Naive thymus-derived CD4-positive, alpha-beta T cell (primary cell): ENCODE measurements around the gene RELT. TPM values are rescaled to one million over a fixed set of nuclear protein-coding genes. Genes with fewer than 3 reads are reported as not detected.

Experiments
- ATAC-seq: fragments of 150-1000 bp; cut with Tn5 transposase; 2 replicates; pipeline ENCODE4 v1.10.0; 2021; ENCODE audit warnings: mild to moderate bottlenecking, moderate library complexity
- CTCF ChIA-PET: fragments of 350-600 bp; sonication (Branson Sonifier 250); formaldehyde crosslinking; loops from one replicate; lab custom pipeline; 2021; ENCODE audit warnings: antibody characterized with exemption; lab: Charles Lee
- POLR2A ChIA-PET: fragments of 350-600 bp; sonication (Branson Sonifier 250); formaldehyde crosslinking; loops from one replicate; lab custom pipeline; 2021; ENCODE audit warnings: antibody characterized with exemption, inconsistent platforms; lab: Charles Lee
- DNase-seq, 9 donors: peaks; one replicate each; pipeline versions ENCODE4 v3.0.0 to v3.0.0-alpha.2; 2020 to 2022; ENCODE audit warnings: mixed read lengths in 1 of 9
- H3K27ac ChIP-seq: one replicate; pipeline ENCODE4 v1.7.0; 2013; ENCODE audit warnings: mild to moderate bottlenecking, low read depth, low read length, moderate library complexity
- H3K27me3 ChIP-seq, 2 donors: one replicate each; pipeline ENCODE4 v1.7.0; 2013; ENCODE audit warnings: low read length in 2 of 2, mild to moderate bottlenecking in 2 of 2, moderate library complexity in 2 of 2; ENCODE audit not compliant: control insufficient read depth in 2 of 2, insufficient read depth in 2 of 2
- H3K36me3 ChIP-seq, 3 experiments: 1 replicate in 2 of 3; 2 replicates in 1 of 3; pipeline ENCODE4 v1.7.0; 2013; ENCODE audit warnings: low read length in 3 of 3, mild to moderate bottlenecking in 3 of 3, moderate library complexity in 1 of 3; ENCODE audit not compliant: insufficient read depth in 3 of 3, control insufficient read depth in 2 of 3
- H3K4me1 ChIP-seq, 2 donors: one replicate each; pipeline ENCODE4 v1.7.0; 2013; ENCODE audit warnings: low read length in 2 of 2, mild to moderate bottlenecking in 2 of 2, moderate library complexity in 1 of 2; ENCODE audit not compliant: control insufficient read depth in 2 of 2, insufficient read depth in 2 of 2
- H3K4me3 ChIP-seq: 2 replicates; pipeline ENCODE4 v1.7.0; 2013; ENCODE audit warnings: mild to moderate bottlenecking, low read length
- H3K9me3 ChIP-seq, 3 experiments: 1 replicate in 2 of 3; 2 replicates in 1 of 3; pipeline ENCODE4 v1.7.0; 2013; ENCODE audit warnings: low read length in 3 of 3; ENCODE audit not compliant: control insufficient read depth in 2 of 3
- H3K27ac Mint-ChIP-seq, 9 donors: one replicate each; pipeline ENCODE4 v1.8.0; 2020 to 2022; ENCODE audit warnings: mixed read lengths in 9 of 9, mild to moderate bottlenecking in 8 of 9, moderate library complexity in 5 of 9, inconsistent platforms in 2 of 9
- H3K27me3 Mint-ChIP-seq, 5 donors: one replicate each; pipeline ENCODE4 v1.8.0; 2021 to 2022; ENCODE audit warnings: mixed read lengths in 5 of 5, mild to moderate bottlenecking in 1 of 5
- H3K36me3 Mint-ChIP-seq, 5 donors: one replicate each; pipeline ENCODE4 v1.8.0; 2020 to 2022; ENCODE audit warnings: mixed read lengths in 5 of 5, mild to moderate bottlenecking in 3 of 5, inconsistent platforms in 1 of 5
- H3K4me1 Mint-ChIP-seq, 7 donors: one replicate each; pipeline ENCODE4 v1.8.0; 2020 to 2022; ENCODE audit warnings: mixed read lengths in 7 of 7, mild to moderate bottlenecking in 3 of 7, inconsistent platforms in 1 of 7
- H3K4me3 Mint-ChIP-seq, 10 donors: one replicate each; pipeline ENCODE4 v1.8.0; 2020 to 2022; ENCODE audit warnings: mild to moderate bottlenecking in 10 of 10, mixed read lengths in 10 of 10, moderate library complexity in 6 of 10, inconsistent platforms in 2 of 10
- H3K9me3 Mint-ChIP-seq, 11 donors: one replicate each; pipeline ENCODE4 v1.8.0; 2020 to 2022; ENCODE audit warnings: mixed read lengths in 11 of 11, mild to moderate bottlenecking in 4 of 11, inconsistent platforms in 1 of 11, moderate library complexity in 1 of 11
- intact Hi-C, 2 donors: fragments of 100-400 bp; cut with micrococcal nuclease; formaldehyde crosslinking; loops; one replicate each; pipeline ENCODE4 v1.15.1; 2023
- polyA plus RNA-seq, 2 donors: library from polyadenylated mRNA; unstranded; fragments of 300-500 nt; fragmentation: Illumina TruSeq; gene quantifications; one replicate each; pipeline ENCODE4 v1.2.3, GENCODE V29; 2021
- total RNA-seq, 6 experiments: library from RNA in 5 of 6; stranded (reverse) in 5 of 6; gene quantifications; 1 replicate in 5 of 6; 2 replicates in 1 of 6; pipeline ENCODE4 v1.2.3 and lab custom pipeline; 2021 to 2026

The RELT gene
- total and polyA plus RNA-seq, 7 experiments from 2014 or later, result 2.0 to 275 (median 12.0) TPM

DNA sequence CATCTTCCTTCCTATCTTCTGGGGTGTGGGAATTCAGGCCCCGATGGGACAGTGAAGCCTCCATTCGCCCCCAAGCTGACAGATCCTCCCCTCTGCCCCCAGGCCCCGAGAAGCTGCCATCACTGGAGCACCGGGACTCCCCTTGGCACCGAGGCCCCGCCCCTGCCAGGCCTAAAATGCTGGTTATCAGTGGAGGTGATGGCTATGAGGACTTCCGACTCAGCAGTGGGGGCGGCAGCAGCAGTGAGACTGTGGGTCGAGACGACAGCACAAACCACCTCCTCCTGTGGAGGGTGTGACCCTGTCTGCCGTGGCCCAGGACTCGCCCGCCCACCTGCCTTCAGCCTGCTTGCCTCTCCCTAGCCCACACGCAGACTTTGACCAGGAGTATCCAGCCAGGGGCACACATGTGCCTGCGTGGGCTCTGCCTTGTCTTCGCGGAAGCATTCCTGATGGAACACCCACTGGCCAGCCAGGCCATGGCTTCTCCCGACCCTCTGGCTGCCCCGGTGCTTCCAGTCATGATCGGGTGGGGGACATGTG is 8.6 kb upstream of the RELT start:
- Mint-ChIP-seq H3K27ac (peak overlapping the region; percentile 88 to 100 (median 98)), H3K9me3 (peaks cover 0 to 5% (median 0%) of the 10 kb centered on the region in 11 donors), H3K4me1 (peaks cover 15 to 39% (median 24%) of the 10 kb centered on the region in 7 donors), H3K4me3 (peak overlapping the region in 5 of 10 donors; percentile 22 to 69 (median 50)), H3K36me3 (peaks cover 0 to 5% (median 2%) of the 10 kb centered on the region in 5 donors), H3K27me3 (no peaks in the 10 kb centered on the region)
- no peak for ATAC-seq
- Histone ChIP-seq H3K9me3 (no peaks in the 10 kb centered on the region), H3K4me1 (peaks cover 30% of the 10 kb centered on the region in 2 donors), H3K27ac (peak overlapping the region; percentile 78), H3K4me3 (no peak overlapping the region), H3K36me3 (no peaks in the 10 kb centered on the region), H3K27me3 (no peaks in the 10 kb centered on the region)
- intact Hi-C loops, result loop anchor here in 1 of 2 donors (10.0 kb wide), 1 partner anchor 1143 kb away; the partner anchor contains the start of gene INPPL1
- ChIA-PET CTCF (interaction anchor here (8.6 kb wide), 1 partner anchor 16 kb away, joined by 81 read pairs; no protein-coding TSS in a partner anchor), POLR2A (interaction anchor here (1.0 to 1.4 kb wide), 3 partner anchors 8 to 12 kb away, joined by 4 to 6 read pairs (median 4); no protein-coding TSS in a partner anchor)
- no peak for DNase-seq

DNA sequence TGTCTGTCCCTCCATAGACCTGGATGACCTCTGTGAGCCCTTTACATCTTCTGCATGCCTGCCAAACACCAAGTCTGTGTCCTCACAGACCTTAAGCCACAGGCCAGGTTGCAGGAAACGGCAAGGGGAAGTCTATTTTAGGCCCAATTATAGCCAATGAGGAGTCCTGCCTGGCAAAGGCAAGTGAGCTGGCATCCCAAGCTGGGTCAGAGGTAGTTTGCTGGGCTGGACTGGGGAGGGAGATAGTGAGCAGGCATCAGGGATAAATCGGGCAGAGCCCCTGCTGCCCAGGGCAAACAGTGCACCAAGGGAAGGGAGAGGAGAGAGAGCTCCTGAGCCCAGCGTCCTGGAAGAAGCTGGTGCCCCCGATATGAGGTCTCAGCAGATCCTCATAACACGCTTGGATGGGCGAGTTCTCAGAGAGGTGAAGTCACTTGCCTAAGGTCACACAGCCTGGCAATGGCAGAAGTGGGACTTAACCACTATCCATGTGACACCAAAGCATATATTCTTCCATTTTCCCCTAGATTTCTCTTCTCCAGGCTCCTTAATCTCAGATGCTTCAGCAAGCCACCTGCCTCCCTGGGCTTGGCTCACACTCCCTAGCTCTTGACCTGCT is 3.7 kb upstream of the RELT start:
- Mint-ChIP-seq H3K36me3 (peaks cover 0 to 3% (median 0%) of the 10 kb centered on the region in 5 donors), H3K4me3 (no peak overlapping the region), H3K27ac (peak overlapping the region in 4 of 9 donors; percentile 23 to 76 (median 44)), H3K4me1 (peaks cover 8 to 31% (median 20%) of the 10 kb centered on the region in 7 donors), H3K9me3 (no peaks in the 10 kb centered on the region), H3K27me3 (no peaks in the 10 kb centered on the region)
- Histone ChIP-seq H3K4me1 (peaks cover 15 to 20% of the 10 kb centered on the region in 2 donors), H3K27ac (no peak overlapping the region), H3K27me3 (no peaks in the 10 kb centered on the region), H3K4me3 (no peak overlapping the region), H3K9me3 (no peaks in the 10 kb centered on the region), H3K36me3 (no peaks in the 10 kb centered on the region)
- POLR2A ChIA-PET, result no interaction called here
- CTCF ChIA-PET, result interaction anchor here (1.1 to 1.6 kb wide), 2 partner anchors 20 to 21 kb away, joined by 3 to 5 read pairs; no protein-coding TSS in a partner anchor
- no peak for DNase-seq
- intact Hi-C loops, result loop anchor here in 1 of 2 donors (10.0 kb wide), 1 partner anchor 392 kb away; the partner anchor contains the start of gene RAB6A
- ATAC-seq, result no peak

DNA sequence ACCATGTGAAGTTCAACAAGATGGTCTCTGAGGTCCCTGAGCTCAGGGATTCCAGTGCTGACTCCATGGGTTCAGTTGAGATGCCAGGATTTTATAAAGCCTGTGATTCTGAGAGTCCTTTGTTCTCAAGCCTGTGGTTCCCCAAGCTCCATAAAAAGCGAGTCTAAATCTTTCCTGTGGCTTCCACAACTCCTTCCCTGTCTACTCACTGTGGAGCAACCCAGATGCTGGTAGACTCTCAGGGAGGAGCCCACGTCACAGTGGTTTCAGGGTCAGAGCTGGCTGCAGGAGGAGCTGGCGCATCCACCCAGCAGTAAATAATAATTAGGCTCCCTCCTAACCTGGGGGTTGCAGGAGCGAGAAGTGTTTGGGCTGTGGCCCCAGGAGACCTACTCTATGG is 2.0 kb upstream of the RELT start:
- Histone ChIP-seq H3K4me3 (no peak overlapping the region), H3K27me3 (no peaks in the 10 kb centered on the region), H3K9me3 (no peaks in the 10 kb centered on the region), H3K36me3 (no peaks in the 10 kb centered on the region), H3K27ac (no peak overlapping the region), H3K4me1 (peaks cover 12 to 22% of the 10 kb centered on the region in 2 donors)
- Mint-ChIP-seq H3K27ac (peak overlapping the region in 3 of 9 donors; percentile 59 to 92 (median 87)), H3K27me3 (no peaks in the 10 kb centered on the region), H3K9me3 (no peaks in the 10 kb centered on the region), H3K4me1 (peaks cover 19 to 36% (median 32%) of the 10 kb centered on the region in 7 donors), H3K36me3 (peaks cover 0 to 3% (median 0%) of the 10 kb centered on the region in 5 donors), H3K4me3 (peak overlapping the region in 2 of 10 donors; percentile 21 to 68)
- ATAC-seq (no peak), DNase-seq (no peak)
- CTCF ChIA-PET, result interaction anchor here (1.1 to 1.8 kb wide), 2 partner anchors 19 to 22 kb away, joined by 4 to 14 read pairs; no protein-coding TSS in a partner anchor
- POLR2A ChIA-PET, result interaction anchor here (1.1 to 2.0 kb wide), 3 partner anchors 9 to 19 kb away, joined by 3 to 6 read pairs (median 4); no protein-coding TSS in a partner anchor
- intact Hi-C loops, result loop anchor here in 1 of 2 donors (10.0 kb wide), 1 partner anchor 391 kb away; the partner anchor contains the start of gene RAB6A

DNA sequence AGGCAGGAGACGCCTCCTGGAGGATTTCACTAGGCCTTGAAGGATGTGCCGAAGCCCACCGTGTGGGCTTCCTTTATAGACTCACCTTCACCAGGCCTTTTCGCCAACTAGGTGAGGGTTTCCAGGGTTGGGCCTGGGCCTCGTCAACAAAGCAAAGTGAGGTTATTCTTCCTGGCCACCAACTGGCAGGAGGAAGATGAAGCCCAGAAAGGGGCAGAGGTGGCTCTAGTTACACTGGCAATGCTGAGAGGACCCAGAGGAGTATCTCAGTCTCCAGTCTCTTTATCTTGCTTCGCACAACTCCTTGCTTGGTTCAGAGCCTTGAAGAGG is 404 bp upstream of the RELT start:
- no peaks in the 10 kb centered on the region for H3K27me3 Mint-ChIP-seq
- POLR2A ChIA-PET, result interaction anchor here (1.2 kb wide), 1 partner anchor 9 kb away, joined by 4 read pairs; no protein-coding TSS in a partner anchor
- H3K4me1 ChIP-seq, result peaks cover 12 to 22% of the 10 kb centered on the region in 2 donors

DNA sequence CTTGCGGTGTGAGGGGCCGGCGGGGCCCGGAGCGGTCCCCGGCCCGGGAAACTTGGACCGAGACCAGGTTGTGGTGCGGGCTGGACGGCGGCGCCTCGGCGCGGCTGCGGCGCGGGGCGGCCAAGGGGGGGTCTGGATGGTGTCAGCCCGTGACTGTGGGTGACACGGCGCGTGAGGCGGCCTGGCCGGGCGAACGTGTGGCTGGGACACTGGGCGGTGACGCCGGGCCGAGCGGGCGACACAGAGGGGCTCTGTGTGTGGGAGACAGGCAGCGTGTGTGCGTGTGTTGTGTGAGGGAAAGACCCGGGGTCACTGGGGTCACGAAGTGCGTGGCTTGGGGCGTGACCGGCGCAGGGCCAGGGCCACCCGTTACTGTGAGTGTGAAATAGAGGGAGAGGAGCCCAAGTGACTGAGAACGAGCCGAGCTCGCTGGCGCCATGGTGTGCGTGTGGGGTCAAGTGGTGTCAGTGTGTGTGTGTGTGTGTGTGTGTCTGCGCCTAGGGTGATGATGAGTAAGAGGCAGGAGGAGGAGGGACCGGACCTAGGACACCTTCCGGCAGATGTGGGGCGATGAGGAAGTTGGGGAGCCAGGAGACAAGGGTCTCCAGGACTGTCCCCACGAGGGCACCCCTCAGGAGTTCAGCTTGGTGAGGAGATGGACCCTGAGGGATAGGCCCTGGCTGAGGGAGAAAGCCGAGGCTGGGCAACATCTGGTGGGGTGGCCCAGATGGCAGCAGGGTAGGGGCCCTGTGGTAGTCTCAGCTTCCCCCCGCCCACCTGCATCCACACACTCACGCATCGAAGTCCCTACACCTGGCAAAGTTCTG is 817 bp downstream of the RELT start:
- peak overlapping the region; percentile 92 for H3K27ac ChIP-seq
- peaks cover 12 to 22% of the 10 kb centered on the region in 2 donors for H3K4me1 ChIP-seq
- Mint-ChIP-seq H3K4me3 (peak overlapping the region; percentile 86 to 99 (median 92)), H3K27ac (peak overlapping the region; percentile 70 to 99 (median 95)), H3K9me3 (no peaks in the 10 kb centered on the region), H3K36me3 (peaks cover 0 to 9% (median 0%) of the 10 kb centered on the region in 5 donors), H3K4me1 (peaks cover 32 to 50% (median 42%) of the 10 kb centered on the region in 7 donors), H3K27me3 (no peaks in the 10 kb centered on the region)
- H3K27me3 ChIP-seq, result no peaks in the 10 kb centered on the region
- intact Hi-C loops, result loop anchor here (1.0 to 10.0 kb wide), 14 partner anchors 11 to 1115 kb away; partner anchors contain the start of genes FAM168A (in 2 of the 2), ARHGEF17 (in 1 of the 2), C2CD3 (in 1 of the 2) and FCHSD2 (in 1 of the 2)
- POLR2A ChIA-PET, result interaction anchor here (0.8 to 1.2 kb wide), 4 partner anchors 10 to 17 kb away, joined by 3 to 4 read pairs (median 4); no protein-coding TSS in a partner anchor
- peak overlapping the region; percentile 84 for H3K4me3 ChIP-seq
- CTCF ChIA-PET, result interaction anchor here (0.7 to 3.7 kb wide), 3 partner anchors 12 to 51 kb away, joined by 4 to 15 read pairs (median 4); no protein-coding TSS in a partner anchor
- no peaks in the 10 kb centered on the region for H3K36me3 ChIP-seq
- DNase-seq (peak; percentile 35 to 67 (median 51)), ATAC-seq (peak; percentile 56)
- H3K9me3 ChIP-seq, result no peaks in the 10 kb centered on the region

More for the DNA sequence above, 404 bp upstream of the RELT start:
- H3K27ac Mint-ChIP-seq, result peak overlapping the region; percentile 87 to 94 (median 92)
- H3K36me3 Mint-ChIP-seq, result peaks cover 0 to 9% (median 0%) of the 10 kb centered on the region in 5 donors
- peaks cover 27 to 44% (median 41%) of the 10 kb centered on the region in 7 donors for H3K4me1 Mint-ChIP-seq
- peak overlapping the region; percentile 69 to 94 (median 82) for H3K4me3 Mint-ChIP-seq
- Histone ChIP-seq H3K4me3 (peak overlapping the region; percentile 17), H3K27ac (peak overlapping the region; percentile 92), H3K27me3 (no peaks in the 10 kb centered on the region), H3K9me3 (no peaks in the 10 kb centered on the region), H3K36me3 (no peaks in the 10 kb centered on the region)
- CTCF ChIA-PET, result interaction anchor here (1.2 to 3.7 kb wide), 3 partner anchors 10 to 24 kb away, joined by 3 to 15 read pairs (median 4); no protein-coding TSS in a partner anchor
- H3K9me3 Mint-ChIP-seq, result no peaks in the 10 kb centered on the region
- DNase-seq (no peak), ATAC-seq (no peak)
- intact Hi-C loops, result loop anchor here (1.0 to 10.0 kb wide), 14 partner anchors 9 to 1117 kb away; partner anchors contain the start of genes FAM168A (in 2 of the 2), ARHGEF17 (in 1 of the 2), C2CD3 (in 1 of the 2) and FCHSD2 (in 1 of the 2)
